Nephron (organoid): Measurements from ENCODE around the gene FAN1.
"Not testable (repeated sequence)": the region's sequence is repeated elsewhere in the genome, so short reads cannot be mapped to it uniquely, and the experiment has no call there.

Experiments used
- H3K27ac Mint-ChIP-seq, 3 experiments: 2 replicates each; pipeline ENCODE4 v1.8.0; 2020; ENCODE audit warnings: mixed read lengths in 3 of 3, mild to moderate bottlenecking in 2 of 3, moderate library complexity in 1 of 3
- H3K27me3 Mint-ChIP-seq: 2 replicates; pipeline ENCODE4 v1.8.0; 2021; ENCODE audit warnings: low read depth, mild to moderate bottlenecking, moderate library complexity, mixed read lengths
- H3K36me3 Mint-ChIP-seq: 2 replicates; pipeline ENCODE4 v1.8.0; 2020; ENCODE audit warnings: low read depth, mixed read lengths
- H3K4me1 Mint-ChIP-seq: 2 replicates; pipeline ENCODE4 v1.8.0; 2020; ENCODE audit warnings: mixed read lengths
- H3K4me3 Mint-ChIP-seq, 3 experiments: 2 replicates each; pipeline ENCODE4 v1.8.0; 2020; ENCODE audit warnings: mild to moderate bottlenecking in 3 of 3, mixed read lengths in 3 of 3, moderate library complexity in 2 of 3
- H3K9me3 Mint-ChIP-seq: 2 replicates; pipeline ENCODE4 v1.8.0; 2020; ENCODE audit warnings: mixed read lengths
- TF ChIP-seq, protein P1 (sequence below), 3 experiments: fragments of 200-600 bp; sonication (generic); IDR thresholded peaks; one replicate each; pipeline ENCODE4 v1.5.0; 2021; ENCODE audit warnings: antibody characterized with exemption in 3 of 3; ENCODE audit not compliant: unreplicated experiment in 3 of 3

FAN1 gene

DNA sequence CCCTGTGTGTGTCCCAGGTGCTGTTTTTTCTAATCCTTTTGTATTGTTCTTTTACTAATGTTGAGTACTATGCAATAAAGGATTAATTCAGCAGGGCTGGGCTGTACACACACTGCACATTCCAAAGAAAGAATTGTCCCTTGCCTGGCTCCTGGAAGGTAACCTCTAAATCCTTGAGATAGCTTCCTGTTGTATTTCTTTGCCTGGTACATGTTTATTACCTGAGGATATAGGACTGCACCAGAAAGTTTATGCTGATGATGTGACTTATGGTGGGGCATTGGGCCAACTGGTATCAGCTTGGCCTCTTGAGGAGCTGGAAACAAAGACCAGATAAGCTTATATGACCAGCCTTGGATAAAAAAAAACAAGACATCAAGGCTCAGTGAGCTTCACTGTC is 26.6 kb upstream of the FAN1 start:
- H3K4me1 Mint-ChIP-seq, result peaks cover 13% of the 10 kb centered on the region
- H3K27ac Mint-ChIP-seq, result no peak overlapping the region
- H3K4me3 Mint-ChIP-seq, result no peak overlapping the region

DNA sequence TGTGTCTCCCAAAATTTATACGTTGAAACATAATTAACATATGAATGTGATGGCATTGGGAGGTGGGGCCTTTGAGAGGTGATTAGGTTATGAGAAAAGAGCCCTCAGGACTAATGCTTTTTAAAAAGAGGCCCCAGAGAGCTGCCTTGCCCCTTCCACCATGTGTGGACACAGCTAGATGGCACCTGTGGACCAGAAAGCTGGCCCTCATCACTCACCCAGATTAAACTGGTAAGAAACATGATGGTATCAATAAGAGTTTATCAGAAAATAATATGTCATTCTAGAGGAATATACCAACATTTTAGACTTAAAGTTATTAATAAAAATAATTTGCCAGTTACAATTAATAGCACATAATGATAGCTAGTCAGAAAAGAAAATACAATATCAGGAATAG is 25.2 kb upstream of the FAN1 start:
- Mint-ChIP-seq H3K4me1 (peaks cover 13% of the 10 kb centered on the region), H3K27ac (no peak overlapping the region), H3K27me3 (no peaks in the 10 kb centered on the region), H3K4me3 (no peak overlapping the region), H3K9me3 (no peaks in the 10 kb centered on the region), H3K36me3 (no peaks in the 10 kb centered on the region)
- TF ChIP-seq, protein P1, sequence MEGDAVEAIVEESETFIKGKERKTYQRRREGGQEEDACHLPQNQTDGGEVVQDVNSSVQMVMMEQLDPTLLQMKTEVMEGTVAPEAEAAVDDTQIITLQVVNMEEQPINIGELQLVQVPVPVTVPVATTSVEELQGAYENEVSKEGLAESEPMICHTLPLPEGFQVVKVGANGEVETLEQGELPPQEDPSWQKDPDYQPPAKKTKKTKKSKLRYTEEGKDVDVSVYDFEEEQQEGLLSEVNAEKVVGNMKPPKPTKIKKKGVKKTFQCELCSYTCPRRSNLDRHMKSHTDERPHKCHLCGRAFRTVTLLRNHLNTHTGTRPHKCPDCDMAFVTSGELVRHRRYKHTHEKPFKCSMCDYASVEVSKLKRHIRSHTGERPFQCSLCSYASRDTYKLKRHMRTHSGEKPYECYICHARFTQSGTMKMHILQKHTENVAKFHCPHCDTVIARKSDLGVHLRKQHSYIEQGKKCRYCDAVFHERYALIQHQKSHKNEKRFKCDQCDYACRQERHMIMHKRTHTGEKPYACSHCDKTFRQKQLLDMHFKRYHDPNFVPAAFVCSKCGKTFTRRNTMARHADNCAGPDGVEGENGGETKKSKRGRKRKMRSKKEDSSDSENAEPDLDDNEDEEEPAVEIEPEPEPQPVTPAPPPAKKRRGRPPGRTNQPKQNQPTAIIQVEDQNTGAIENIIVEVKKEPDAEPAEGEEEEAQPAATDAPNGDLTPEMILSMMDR (IDR thresholded peaks at IDR 0.05; ENCODE audit: unreplicated experiment in 3 of 3), result no peak

More for the DNA sequence above, 26.6 kb upstream of the FAN1 start:
- Mint-ChIP-seq H3K36me3 (no peaks in the 10 kb centered on the region), H3K27me3 (no peaks in the 10 kb centered on the region), H3K9me3 (no peaks in the 10 kb centered on the region)
- TF ChIP-seq, protein P1 (IDR thresholded peaks at IDR 0.05; ENCODE audit: unreplicated experiment in 3 of 3), result no peak

DNA sequence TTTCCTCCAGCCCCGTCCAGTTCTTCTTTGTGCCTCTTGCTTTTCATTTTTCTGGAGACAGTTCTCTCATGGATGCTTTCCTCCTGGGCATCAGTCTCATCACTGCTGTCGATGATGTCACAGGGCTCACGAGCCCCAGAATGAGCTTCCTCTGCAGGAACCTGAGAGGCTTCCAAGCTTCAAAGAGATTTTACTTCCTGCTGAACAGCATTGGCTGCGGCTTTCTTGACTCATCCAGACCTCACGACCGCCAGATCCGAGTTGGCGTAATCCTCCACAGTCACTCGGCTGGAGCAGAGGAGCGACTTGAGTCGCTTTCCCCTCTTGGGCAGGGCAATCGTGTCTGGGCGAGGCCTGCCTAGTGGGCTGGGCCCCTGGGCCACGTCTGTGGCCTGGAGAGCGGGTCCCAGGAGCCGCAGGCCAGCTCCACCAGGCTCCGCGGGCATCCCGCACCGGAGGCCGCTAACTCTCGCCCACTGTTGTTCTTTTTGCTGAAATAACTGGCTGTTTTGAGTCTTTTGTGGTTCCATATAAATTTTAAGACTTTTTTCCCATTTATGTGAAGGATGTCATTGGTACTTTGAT is 20.8 kb upstream of the FAN1 start:
- Mint-ChIP-seq H3K9me3 (no peaks in the 10 kb centered on the region), H3K27me3 (peaks cover 3% of the 10 kb centered on the region), H3K27ac (no peak overlapping the region), H3K4me1 (peaks cover 4% of the 10 kb centered on the region), H3K36me3 (no peaks in the 10 kb centered on the region), H3K4me3 (no peak overlapping the region)
- TF ChIP-seq, protein P1 (IDR thresholded peaks at IDR 0.05; ENCODE audit: unreplicated experiment in 3 of 3), result no peak

DNA sequence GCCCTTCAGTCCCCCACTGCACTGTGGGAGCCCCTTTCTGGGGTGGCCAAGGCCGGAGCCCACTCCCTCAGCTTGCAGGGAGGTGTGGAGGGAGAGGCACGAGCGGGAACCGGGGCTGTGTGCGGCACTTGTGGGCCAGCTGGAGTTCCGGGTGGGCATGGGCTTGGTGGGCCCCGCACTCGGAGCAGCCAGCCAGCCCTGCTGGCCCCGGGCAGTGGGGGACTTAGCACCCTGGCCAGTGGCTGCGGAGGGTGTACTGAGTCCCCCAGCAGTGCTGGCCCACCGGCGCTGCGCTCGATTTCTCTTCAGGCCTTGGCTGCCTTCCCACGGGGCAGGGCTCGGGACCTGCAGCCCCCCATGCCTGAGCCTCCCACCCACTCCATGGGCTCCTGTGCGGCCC is 20.0 kb upstream of the FAN1 start:
- H3K36me3 Mint-ChIP-seq, H3K27me3 Mint-ChIP-seq, H3K4me1 Mint-ChIP-seq, H3K4me3 Mint-ChIP-seq, H3K9me3 Mint-ChIP-seq, H3K27ac Mint-ChIP-seq: not testable (repeated sequence)

DNA sequence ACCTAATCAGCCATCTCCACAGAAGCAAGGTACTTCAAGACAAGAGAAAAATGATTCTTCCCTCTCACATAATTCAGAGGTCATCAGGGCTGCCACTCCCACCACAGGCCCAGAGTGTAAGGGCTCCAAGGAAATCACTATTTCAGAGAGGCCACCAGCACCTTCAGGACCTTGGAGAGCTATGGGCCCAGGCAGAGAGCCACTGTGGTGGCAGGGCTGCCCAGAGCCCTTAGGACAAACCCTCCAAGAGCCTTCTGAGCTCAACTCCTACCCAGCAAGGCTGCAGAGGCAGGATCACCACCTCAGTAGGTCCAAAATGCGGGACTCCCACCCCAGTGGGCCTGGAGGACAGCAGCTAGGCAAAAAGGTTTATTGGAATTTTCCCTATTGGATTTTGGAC is 17.9 kb upstream of the FAN1 start:
- TF ChIP-seq, protein P1 (IDR thresholded peaks at IDR 0.05; ENCODE audit: unreplicated experiment in 3 of 3), result no peak
- Mint-ChIP-seq H3K36me3 (no peaks in the 10 kb centered on the region), H3K9me3 (no peaks in the 10 kb centered on the region), H3K27me3 (peaks cover 3% of the 10 kb centered on the region), H3K4me1 (no peaks in the 10 kb centered on the region), H3K27ac (no peak overlapping the region), H3K4me3 (no peak overlapping the region)

DNA sequence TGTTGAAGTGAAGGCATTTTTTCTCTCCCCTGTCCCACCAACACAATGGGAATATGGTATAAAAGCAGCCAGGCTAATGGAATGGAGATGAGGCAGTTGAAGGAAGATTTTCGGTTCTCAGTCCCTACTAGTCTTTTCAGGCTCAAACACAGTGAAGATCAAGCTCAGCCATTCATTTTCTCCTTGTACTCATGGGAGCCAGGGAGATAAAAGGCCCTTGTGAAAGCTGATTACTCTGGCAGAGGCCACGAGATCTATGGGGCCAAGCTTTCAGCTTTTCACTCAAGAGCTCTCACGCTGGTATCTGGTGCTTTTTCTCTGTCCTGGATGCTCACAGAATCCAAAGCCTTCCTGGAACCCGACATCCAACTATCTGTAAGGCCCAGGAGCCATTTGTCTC is 14.5 kb upstream of the FAN1 start:
- no peak overlapping the region for H3K4me3 Mint-ChIP-seq
- H3K36me3 Mint-ChIP-seq, result no peaks in the 10 kb centered on the region
- peaks cover 3% of the 10 kb centered on the region for H3K27me3 Mint-ChIP-seq
- peaks cover under 1% of the 10 kb centered on the region for H3K4me1 Mint-ChIP-seq
- no peaks in the 10 kb centered on the region for H3K9me3 Mint-ChIP-seq
- H3K27ac Mint-ChIP-seq, result no peak overlapping the region
- TF ChIP-seq, protein P1 (IDR thresholded peaks at IDR 0.05; ENCODE audit: unreplicated experiment in 3 of 3), result no peak
